Amniotic stem cell (primary cell): ENCODE data around the gene MR1.

Experiments
- DNase-seq: peaks from one replicate; lab custom pipeline; 2025; lab: John Stamatoyannopoulos, UW

The MR1 gene

DNA sequence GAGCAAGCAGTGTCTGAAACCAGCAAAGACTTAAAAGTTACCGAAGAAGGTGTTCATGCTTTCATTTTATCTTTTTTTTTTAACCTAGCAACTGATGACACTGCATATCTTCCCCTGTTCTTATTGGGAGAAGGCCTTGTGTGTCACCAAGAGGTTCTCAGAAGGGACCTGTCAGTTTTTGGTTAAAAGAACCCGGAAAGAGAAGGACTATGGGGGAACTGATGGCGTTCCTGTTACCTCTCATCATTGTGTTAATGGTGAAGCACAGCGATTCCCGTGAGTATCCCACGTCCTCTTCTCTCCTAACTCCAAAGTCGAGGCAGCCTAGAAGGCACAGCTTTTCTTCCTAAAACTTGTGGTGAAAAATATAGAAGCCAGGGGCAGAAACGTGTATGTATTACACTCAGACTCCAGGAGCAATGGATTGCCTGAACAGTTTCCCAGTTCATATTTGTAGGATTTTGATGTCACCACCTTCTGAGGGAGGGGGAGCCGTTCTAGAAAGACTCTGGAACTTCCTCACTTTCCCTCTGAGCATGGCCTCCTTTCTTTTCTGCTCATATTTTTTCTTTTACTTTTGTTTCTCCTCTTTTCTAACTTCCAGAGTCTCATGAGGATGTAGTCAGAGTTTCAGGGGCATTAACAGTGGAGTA lies at the start of gene MR1:
Gene MR1 (plus strand): TSS at position 185 of the 653 bp plus-strand sequence. CDS start 25 bp downstream, at position 210.
- peak; percentile 46 for DNase-seq

DNA sequence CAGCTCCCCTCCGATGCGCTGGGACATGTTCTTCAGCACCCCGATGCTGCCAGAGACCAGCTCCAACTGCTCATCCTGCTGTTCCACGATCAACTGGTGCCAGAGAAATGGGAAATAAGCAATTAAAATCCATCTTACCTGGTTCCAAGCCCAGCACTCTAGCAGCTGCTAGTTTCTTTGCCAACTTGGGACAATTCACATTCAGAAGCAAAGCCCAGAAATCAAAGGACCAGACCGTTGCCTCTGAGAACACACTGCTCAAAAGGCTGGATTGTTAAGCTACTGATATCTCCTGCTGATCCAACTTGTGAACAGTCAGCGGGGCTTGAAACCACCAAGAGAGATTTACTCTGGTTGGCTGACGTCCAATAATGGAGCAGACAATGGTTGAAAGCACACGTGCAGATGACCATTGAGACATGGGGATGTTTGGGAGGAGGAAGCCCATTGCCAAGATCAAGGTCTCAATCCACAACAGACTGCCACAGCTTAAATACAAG lies 45.5 kb upstream of the MR1 start:
- DNase-seq, result no peak

DNA sequence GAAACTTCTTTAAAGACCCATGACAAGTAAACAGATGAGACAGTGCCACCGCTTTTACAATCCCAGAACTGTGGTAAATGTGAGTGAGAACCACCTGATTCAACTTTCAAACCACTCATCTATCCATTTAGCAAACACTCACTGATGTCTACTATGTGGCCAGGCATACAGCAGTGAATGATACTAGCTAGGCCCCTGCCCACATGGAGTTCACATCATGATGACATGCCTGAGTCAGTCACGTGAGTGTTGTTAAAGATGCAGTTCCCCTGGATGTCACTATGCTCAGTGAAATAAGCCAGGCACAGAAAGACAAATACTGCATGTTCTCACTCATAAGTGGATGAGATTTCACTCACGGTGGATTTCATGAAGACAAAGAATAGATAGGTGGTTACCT lies 39.5 kb upstream of the MR1 start:
- DNase-seq, result no peak

DNA sequence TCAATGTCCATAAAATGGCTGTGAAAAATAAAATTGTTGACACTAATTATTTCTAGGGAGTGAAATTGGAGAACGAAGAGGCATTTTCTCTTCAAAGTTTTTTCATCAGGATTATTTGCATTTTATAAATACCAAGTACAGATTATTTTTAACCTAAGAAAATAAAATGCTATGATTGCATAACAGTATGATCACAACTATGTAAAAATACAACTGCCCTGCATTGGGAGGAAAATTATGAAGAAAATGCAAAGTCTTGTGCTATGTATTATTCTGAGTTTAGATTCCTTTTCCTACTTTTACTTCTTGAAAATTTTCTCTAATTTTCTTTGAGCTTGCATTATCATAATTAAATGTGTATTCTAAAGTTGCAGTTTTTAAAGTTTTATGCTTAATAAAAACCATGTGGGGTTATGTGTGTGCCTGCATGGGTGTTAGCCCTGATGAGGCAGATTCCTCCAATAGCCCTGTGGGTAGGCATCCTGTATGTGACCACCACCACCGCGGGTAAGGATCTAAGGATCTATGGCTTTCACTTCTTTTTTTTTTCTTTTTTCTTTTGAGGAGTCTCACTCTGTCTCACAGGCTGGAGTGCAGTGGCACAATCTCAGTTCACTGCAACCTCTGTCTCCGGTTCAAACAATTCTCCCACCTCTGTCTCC lies 35.8 kb upstream of the MR1 start:
- no peak for DNase-seq

DNA sequence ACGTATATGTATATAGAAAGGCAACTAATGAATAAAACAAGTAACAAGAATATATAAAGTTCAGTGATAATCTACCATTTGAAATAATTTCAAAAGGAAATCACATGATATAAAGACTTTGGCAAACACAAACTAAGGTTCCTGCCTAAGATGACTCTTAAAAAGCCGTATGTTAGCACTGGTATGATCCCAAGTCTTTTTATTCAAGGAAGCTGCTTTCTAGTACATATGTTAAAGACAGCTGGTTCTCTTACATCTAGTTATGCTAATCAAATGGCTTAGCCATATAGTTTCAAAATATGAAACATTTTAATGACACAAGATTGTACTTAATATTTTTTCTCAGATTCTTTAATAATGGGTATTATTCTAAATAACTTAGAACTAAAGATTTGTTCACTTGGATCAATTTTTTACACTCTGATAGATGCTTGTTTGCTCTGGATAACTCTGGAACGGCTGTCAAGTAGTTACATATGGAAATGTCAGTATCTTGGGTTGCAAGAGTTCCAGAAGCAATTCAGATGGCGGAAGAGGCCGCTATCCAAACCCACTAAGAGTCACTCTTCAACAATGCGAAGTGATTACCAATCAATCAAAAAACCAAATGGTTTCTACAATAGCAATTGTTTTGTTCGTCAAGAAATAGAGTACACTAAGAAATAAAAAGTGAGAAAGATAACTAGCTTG lies 32.5 kb upstream of the MR1 start:
- DNase-seq, result no peak

DNA sequence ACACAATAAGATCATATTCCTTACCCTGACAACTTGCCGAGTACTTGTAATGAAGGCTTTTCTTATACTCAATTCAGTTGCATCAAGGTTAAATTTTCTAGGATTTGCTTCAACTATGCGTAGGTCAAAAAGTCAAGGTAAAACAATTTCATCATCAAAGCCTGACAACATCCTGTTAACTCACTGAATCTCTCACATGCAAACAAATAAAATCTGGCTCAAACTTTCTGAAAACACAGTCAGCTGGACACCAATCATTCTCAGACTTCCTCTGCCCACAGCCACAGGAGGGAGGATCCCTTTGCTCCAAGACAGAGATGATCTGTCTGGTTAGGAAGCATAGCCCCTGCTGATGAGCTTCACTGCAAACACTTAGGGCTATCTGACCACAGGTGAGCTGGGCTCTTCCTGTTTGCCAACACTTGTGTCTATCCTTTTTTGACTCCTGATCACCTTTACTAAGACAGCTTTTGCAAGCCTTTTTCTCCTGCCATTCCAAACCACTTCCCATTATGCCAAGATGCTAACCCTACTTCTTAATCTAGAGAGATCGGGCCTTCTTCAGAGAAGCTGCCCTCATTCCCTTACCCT lies 31.1 kb upstream of the MR1 start:
- DNase-seq, result no peak

DNA sequence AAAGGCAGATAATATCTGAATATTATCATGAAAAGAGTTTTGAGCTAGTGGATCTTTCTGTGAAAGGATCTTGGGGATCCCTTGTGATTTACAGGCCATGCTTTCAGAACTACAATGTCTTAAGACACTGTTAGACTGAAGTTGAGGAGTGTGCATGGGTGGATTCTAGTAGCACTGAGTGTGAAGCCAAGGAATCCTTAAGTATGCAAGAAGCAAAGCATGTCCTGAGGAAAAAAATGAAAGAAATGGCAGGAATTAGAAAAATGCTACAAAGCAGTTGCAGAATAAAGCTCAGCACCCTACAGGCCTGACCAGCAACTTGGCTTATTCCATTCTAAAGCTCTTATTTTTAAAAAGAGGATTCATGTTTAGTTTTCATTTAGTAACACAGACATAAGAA lies 23.0 kb upstream of the MR1 start:
- DNase-seq, result peak; percentile 19

DNA sequence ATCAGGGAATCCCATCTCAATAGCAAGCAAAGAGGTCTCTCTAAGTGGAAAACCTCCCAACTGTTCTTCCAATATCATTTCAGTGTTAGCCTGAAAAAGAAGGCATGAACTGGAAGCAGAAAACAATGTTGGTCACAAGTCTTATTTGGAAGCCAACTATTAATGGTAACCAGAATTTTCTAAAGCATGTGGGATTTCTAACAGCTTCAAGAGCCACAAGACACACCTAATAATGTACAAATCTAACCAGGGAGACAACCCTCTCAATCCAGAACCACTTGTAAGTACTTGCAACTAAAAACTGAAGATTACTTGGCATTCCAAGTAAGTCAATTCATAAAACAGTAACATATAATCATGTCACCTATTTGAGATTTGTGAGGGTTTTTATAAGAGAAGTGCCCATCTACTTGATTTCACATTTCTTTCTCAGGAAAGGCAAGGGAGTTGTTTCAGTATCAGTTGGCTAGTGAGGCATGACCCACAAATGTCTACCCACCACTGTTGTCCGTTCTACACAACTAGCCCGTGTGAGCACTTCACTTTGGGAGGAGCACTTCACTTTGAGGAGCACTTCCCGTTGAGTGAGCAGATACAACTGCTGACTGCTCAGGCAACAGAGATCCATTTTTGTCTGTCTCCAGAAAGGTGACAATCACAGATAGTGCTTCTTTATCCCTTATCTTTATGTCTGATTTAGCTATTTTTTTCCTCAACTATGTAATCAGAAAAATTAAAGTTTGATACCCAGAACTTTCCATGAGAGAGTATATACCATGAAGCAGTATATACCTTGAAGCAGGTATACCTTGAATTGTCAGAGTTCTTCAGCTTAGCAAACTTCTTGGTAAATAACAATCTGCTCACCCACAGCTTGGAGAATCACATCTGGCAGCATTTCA lies 22.2 kb upstream of the MR1 start:
- DNase-seq, result no peak

DNA sequence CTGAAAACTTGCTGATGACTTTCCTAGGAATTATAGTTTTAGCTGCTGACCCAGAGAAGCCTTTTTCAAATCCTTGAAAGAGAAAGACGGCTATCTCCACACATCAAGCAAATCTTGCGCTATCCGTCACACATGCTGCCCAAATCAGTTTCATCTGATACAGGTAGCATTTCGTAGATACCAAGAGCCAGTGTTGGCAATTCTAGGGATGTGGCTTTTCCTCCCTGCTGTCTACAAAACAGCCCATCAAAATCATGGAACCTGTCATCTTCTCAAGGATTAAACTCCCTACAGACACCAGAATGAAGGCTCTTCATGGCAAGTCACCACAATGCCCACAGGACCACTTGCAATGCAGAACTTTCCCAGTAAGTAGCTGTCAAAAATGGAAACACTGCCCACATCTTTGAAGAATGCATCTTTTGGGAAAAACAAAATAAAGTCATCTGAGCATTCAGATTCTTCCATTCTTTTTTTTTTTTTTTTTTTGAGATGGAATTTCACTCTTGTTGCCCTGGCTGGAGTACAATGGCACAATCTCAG lies 21.5 kb upstream of the MR1 start:
- DNase-seq, result no peak

DNA sequence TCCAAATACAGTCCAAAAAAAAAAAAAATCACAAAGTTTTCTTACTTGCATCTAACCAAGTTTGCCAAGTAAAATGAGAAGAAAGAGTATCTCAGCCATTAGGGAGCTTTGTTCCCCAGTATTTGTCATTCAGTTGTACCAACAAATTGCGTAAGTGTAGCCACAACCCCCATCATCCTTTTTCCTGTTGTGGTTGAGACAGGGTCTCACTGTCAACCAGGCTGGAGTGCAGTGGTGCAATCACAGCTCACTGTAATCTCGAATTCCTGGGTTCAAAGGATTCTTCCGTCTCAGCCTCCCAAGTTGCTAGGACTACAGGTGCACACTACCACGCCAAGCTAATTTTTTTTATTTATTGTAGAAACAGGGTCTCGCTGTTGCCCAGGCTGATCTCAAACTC lies 20.6 kb upstream of the MR1 start:
- no peak for DNase-seq

DNA sequence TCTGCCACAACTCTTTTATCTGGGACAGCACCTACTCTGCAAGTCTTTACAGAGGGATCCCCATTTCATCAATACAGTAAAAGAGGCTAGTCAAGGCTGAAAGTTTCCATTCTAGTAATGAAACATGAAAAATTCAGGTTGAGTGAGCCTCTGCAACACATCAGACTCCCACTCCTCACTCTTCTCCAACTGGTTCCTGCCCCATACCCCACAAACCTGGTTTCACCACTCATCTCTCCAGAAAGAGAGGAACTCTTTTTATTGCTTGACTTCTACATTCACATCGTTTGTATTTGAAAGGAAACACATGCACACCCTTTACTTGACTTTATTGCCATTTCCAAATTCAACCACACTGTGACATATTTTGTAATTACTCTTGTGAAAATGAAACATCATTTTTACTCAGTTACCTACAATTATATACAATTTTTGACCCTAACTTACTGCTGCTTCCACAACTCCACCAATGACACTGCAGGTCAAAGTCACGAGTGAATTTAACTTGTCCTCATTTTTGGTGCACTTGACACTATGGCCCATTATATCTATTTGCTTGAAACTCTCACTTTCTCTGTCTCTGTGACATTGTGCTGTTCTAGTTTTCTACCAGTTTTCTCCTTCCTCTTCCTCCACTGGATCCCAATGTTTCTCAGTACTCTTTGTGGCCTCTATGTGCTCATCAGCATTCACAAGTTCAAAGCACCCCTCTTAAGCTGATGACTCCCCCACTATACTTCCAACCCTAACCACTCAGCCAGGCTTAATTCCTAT lies 19.1 kb upstream of the MR1 start:
- no peak for DNase-seq

DNA sequence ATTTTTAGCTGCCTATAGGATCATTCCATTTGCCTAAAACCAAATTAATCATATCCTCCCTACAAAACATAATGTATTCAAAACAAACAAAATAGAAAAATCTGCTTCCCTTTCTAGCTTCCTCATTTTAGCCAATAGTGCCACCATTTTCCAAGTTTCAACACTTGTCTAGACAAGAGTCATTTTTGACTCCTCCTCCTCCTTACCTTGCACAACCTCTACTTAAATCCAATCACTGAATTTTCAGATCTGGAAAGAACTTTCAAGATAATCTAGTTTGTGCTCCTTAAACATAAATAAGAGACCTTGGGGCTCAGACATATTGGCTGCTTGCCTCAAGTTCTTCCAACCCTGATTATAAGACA lies 18.6 kb upstream of the MR1 start:
- DNase-seq, result no peak

DNA sequence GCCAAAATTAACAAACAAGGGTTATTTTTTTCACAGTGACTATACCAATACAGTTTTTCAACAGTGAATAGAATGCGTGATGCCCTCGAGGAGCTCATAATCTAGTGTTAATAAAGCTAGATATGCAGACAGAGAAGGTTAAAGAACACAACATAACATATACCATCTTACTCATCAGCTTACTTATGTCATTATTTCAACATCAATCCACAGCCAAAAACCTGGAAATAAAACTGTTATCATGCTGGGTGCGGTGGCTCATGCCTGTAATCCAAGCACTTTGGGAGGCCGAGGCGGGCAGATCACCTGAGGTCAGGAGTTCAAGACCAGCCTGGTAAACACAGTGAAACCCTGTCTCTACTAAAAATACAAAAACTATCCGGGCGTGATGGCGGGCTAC lies 17.2 kb upstream of the MR1 start:
- DNase-seq, result no peak

DNA sequence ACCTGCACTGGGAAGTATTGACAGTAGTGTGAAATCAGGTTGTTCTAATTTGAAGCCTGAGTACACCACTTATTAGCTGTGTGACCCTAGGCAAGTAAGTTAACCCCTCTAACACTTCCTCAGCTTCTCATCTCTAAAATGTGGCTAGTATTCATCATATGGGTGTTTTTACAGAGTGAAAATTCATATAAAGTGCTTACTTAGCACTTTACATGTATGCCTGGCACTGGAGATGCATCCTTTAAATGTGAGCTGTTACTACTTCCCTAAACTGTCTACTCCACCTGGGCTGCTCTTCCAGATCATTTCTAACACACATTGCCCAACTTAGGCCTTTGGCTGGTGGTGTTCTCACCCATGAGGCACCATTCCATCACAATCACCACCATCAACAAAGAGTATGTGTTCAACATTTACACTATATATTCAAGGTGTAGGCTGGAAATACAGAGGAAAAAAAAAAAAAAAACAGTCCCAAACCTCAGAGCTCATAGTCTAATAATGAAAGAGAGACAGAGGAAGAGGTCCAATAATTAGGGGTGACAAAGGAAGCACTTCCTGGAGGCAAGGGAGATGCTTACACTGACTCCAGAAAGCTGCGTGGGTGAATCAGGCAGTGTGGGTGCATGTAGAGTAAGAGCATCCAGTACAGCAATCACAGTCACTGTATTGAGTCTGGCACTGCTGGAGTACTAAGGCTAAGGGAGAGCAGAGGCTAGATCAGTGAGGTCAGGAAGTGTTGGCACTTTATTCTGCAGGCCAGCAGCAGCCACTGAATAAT lies 14.7 kb upstream of the MR1 start:
- DNase-seq, result no peak

DNA sequence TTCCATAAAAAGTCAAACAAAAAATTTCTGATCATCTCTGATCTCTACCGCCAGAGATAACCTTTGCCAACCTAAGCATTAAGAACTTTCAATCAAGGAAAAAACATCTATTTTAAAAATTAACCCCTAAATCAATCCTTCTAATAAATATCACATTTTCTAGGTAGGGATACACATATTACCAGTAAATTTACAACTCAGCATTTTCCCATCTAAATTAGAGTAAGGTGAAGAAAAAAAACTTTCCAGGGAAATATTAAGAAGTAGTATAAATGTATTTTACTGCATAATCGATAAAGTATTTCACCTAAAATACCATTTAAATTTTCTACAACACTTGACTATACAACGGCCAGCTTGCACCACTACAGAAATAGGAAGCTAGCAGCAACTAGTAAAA lies 12.6 kb upstream of the MR1 start:
- DNase-seq, result no peak

DNA sequence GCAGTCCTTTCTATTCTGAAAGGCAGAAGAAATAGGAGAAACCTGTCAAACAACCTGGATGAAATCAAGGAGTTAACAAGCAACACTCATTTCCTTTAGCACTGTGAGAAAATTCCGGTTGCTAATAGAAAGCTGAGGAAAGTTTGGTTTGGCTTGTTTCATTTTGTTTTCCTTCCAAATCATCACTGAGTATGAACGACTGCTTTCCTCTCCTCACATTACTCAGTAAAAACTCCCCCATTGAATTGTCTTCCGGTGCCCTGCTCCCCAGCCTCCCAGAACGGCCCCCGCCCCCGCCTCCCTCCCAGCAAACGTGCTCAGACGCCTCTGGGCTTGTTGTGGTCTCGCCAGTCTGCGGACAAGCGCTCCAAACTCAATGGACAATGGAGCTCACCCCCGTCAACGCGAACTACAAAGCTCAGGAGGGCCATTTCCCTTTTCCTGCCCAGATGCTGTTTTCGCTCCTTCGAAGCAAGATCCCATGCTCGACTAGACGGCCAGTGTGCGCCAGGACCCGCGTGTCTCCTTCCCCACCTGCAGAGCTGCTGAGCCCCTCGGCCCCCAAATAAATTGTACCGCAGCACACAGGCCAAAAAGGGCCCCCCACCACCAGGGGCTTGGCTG lies 11.9 kb upstream of the MR1 start:
- peak; percentile 47 for DNase-seq

DNA sequence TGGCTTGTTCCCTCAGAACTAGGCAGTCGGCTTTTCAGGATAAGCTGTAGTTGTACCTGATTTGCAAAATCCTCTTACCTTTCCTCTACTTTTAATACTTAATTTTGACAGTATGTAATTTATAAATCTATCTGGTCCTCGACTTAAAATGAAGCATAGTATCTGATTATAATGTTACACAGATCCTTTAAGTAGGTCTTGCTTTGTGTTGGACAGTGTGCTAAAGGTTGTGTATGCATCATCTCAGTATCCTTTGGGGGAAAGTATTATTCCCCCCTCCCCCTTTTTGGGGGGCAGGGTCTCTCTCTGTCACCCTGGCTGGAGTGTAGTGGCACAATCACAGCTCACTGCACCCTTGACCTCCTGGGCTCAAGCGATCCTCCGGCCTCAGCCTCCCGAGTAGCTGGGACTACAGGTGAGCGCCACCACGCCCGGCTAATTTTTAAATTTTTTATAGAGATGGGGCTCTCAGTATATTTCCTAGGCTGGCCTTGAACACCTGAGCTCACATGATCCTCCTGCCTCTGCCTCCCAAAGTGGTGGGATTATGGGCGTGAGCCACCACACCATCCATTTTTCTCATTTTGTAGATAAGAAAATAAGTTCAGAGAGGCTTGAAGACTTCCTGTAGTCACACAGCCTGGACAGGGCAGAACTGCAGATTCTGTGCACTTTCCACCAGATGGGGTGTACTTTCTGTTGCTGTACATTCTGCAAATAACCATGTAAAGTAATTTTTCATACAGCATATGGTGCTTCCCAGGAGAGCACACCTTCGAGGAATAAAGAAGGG lies 10.3 kb upstream of the MR1 start:
- no peak for DNase-seq

DNA sequence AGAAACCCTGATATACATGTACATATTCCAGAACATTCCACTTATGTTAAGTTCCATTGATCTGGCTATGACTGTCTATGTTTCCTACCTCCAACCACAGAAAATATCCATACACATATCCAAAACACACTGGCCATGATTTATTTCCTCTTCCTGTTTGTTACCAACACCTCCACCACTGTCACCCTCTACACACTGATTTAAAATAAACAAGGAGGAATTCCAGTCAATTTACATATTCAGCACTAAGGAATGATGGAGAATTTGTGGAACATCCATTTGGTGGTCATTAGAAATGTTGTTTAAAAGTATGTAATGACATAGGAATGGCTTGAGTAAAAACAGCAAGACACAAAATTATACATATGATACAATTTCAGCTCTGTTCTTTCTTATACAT lies 5.6 kb upstream of the MR1 start:
- no peak for DNase-seq

DNA sequence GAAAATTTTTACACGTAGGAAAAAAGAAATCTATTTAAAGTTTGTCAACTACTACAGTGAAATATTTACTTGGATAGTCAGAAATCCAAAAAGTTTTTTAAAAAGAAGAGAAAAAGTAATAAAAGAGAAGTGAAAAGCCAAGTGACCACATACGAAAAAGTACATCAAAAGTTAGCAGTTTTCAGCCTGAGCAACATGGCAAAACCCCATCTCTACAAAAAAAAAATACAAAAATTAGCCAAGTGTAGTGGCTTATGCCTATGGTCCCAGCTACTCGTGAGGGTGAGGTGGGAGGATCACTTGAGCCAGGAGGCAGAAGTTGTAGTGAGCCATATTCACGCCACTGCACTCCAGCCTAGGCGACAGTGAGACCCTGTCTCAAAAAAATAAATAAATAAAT lies 5.2 kb upstream of the MR1 start:
- DNase-seq, result no peak
